Inflammatory macrophage (primary cell): ENCODE measurements around the gene C1QL1.
A peak's percentile ranks its signal among the peaks of the same experiment; 100 is the strongest.

ENCODE experiments used
- DNase-seq, 2 donors: peaks; one replicate each; pipeline ENCODE4 v3.0.0-alpha.2; 2020 to 2022
- total RNA-seq, 18 experiments: gene quantifications; one replicate each; lab custom pipeline; 2026; ENCODE audit warnings: mixed read lengths in 6 of 18, inconsistent platforms in 2 of 18; lab: John Stamatoyannopoulos, UW

C1QL1 gene
- total RNA-seq: 0 to 0.20 (median 0) reads per million in 18 experiments

GRCh38 chr17:44968225-44969143 lies at the start of gene C1QL1:
Gene C1QL1 (minus strand): TSS chr17:44968303. CDS start chr17:44968048, 255 bp downstream.
- peak; percentile 88 to 89 for DNase-seq

GRCh38 chr17:45016823-45017222 lies 48.7 kb upstream of the C1QL1 start:
- DNase-seq: no peak

- DNase-seq: no peak
These were observed 48.1 kb upstream of the C1QL1 start for GRCh38 chr17:45016237-45016636.

- DNase-seq: no peak
These were observed 45.2 kb upstream of the C1QL1 start for GRCh38 chr17:45013021-45013997.

- DNase-seq: no peak
These were observed 43.7 kb upstream of the C1QL1 start for GRCh38 chr17:45011767-45012166.

GRCh38 chr17:45009676-45010467 lies 41.8 kb upstream of the C1QL1 start:
- no peak for DNase-seq

GRCh38 chr17:45008216-45008615 lies 40.1 kb upstream of the C1QL1 start:
- DNase-seq: peak; percentile 48 to 64

GRCh38 chr17:45006927-45007461 lies 38.9 kb upstream of the C1QL1 start:
- DNase-seq: no peak

- DNase-seq: no peak
These were observed 37.6 kb upstream of the C1QL1 start for GRCh38 chr17:45005700-45006099.

GRCh38 chr17:45004388-45004787 lies 36.3 kb upstream of the C1QL1 start:
- DNase-seq: no peak

- no peak for DNase-seq
These were observed 35.8 kb upstream of the C1QL1 start for GRCh38 chr17:45003877-45004276.

- no peak for DNase-seq
These were observed 33.2 kb upstream of the C1QL1 start for GRCh38 chr17:45001310-45001709.

GRCh38 chr17:44999433-44999832 lies 31.3 kb upstream of the C1QL1 start:
- no peak for DNase-seq

- no peak for DNase-seq
These were observed 30.5 kb upstream of the C1QL1 start for GRCh38 chr17:44998646-44999045.

- DNase-seq: no peak
These were observed 29.8 kb upstream of the C1QL1 start for GRCh38 chr17:44997733-44998520.

- DNase-seq: no peak
These were observed 28.2 kb upstream of the C1QL1 start for GRCh38 chr17:44996304-44996703.

- no peak for DNase-seq
These were observed 27.4 kb upstream of the C1QL1 start for GRCh38 chr17:44995436-44996001.

GRCh38 chr17:44992242-44992939 lies 24.3 kb upstream of the C1QL1 start:
- DNase-seq: no peak

- no peak for DNase-seq
These were observed 22.9 kb upstream of the C1QL1 start for GRCh38 chr17:44990994-44991393.

GRCh38 chr17:44989552-44990138 lies 21.5 kb upstream of the C1QL1 start:
- DNase-seq: no peak
